ENCODE data around the gene ERBB2. TPM values are rescaled to one million over a fixed set of nuclear protein-coding genes. Genes with fewer than 3 reads are reported as not detected.
A peak's percentile ranks its signal among the peaks of the same experiment; 100 is the strongest.

ERBB2 gene
- total RNA-seq, 1 donor from 2014 or later: 68.7 TPM

- DNase-seq (ENCODE audit: missing footprints) (no peak), ATAC-seq (no peak)
- intact Hi-C loops (cut with DNase I): loop anchor here (5.0 kb wide), 2 partner anchors 37 to 58 kb away; partner anchors contain the start of genes MIEN1 and STARD3
Observed at GRCh38 chr17:39674179-39674578, 25.7 kb upstream of the ERBB2 start.

- intact Hi-C loops (cut with DNase I): loop anchor here (5.0 kb wide), 2 partner anchors 38 to 57 kb away; partner anchors contain the start of genes MIEN1 and STARD3
- peak; percentile 35 for ATAC-seq
- no peak for DNase-seq (ENCODE audit: missing footprints)
Observed at GRCh38 chr17:39674702-39675389, 25.0 kb upstream of the ERBB2 start.

- no peak for ATAC-seq
- intact Hi-C loops (cut with DNase I): no loop called here
- no peak for DNase-seq (ENCODE audit: missing footprints)
Observed at GRCh38 chr17:39675390-39676082, 24.3 kb upstream of the ERBB2 start.

- DNase-seq (ENCODE audit: missing footprints): peak; percentile 87
- intact Hi-C loops (cut with DNase I): no loop called here
- peak; percentile 23 for ATAC-seq
Observed at GRCh38 chr17:39676198-39676819, 23.6 kb upstream of the ERBB2 start.

- ATAC-seq (no peak), DNase-seq (ENCODE audit: missing footprints) (no peak)
- intact Hi-C loops (cut with DNase I): no loop called here
Observed at GRCh38 chr17:39677072-39677471, 22.8 kb upstream of the ERBB2 start.

GRCh38 chr17:39677542-39678339 is 22.1 kb upstream of the ERBB2 start:
- intact Hi-C loops (cut with DNase I): no loop called here
- DNase-seq (ENCODE audit: missing footprints) (no peak), ATAC-seq (peak; percentile 80)

- ATAC-seq: no peak
- DNase-seq (ENCODE audit: missing footprints): no peak
Observed at GRCh38 chr17:39678340-39679116, 21.3 kb upstream of the ERBB2 start.

GRCh38 chr17:39679521-39680192 is 20.2 kb upstream of the ERBB2 start:
- intact Hi-C loops (cut with DNase I): no loop called here
- DNase-seq (ENCODE audit: missing footprints) (no peak), ATAC-seq (peak; percentile 46)

More at GRCh38 chr17:39678340-39679116, 21.3 kb upstream of the ERBB2 start:
- intact Hi-C loops (cut with DNase I): no loop called here

- ATAC-seq (no peak), DNase-seq (ENCODE audit: missing footprints) (no peak)
- intact Hi-C loops (cut with DNase I): no loop called here
Observed at GRCh38 chr17:39683295-39683939, 16.4 kb upstream of the ERBB2 start.

GRCh38 chr17:39684369-39685192 is 15.3 kb upstream of the ERBB2 start:
- DNase-seq (ENCODE audit: missing footprints): no peak
- intact Hi-C loops (cut with DNase I): no loop called here
- ATAC-seq: no peak

GRCh38 chr17:39687101-39687545 is 12.7 kb upstream of the ERBB2 start:
- intact Hi-C loops (cut with DNase I): no loop called here
- DNase-seq (ENCODE audit: missing footprints) (no peak), ATAC-seq (no peak)

GRCh38 chr17:39687546-39688474 is 12.1 kb upstream of the ERBB2 start, which contains the start of gene PGAP3:
Gene PGAP3 (minus strand): TSS chr17:39688057. CDS start chr17:39688014, 43 bp downstream.
- peak; percentile 94 for ATAC-seq

GRCh38 chr17:39688475-39688835 is 11.4 kb upstream of the ERBB2 start:
- ATAC-seq: no peak
- DNase-seq (ENCODE audit: missing footprints): no peak
- intact Hi-C loops (cut with DNase I): no loop called here

More at GRCh38 chr17:39687546-39688474, 12.1 kb upstream of the ERBB2 start, which contains the start of gene PGAP3:
- DNase-seq (ENCODE audit: missing footprints): peak; percentile 92
- intact Hi-C loops (cut with DNase I): no loop called here

GRCh38 chr17:39688945-39689344 is 10.9 kb upstream of the ERBB2 start:
- DNase-seq (ENCODE audit: missing footprints) (no peak), ATAC-seq (no peak)
- intact Hi-C loops (cut with DNase I): no loop called here

- intact Hi-C loops (cut with DNase I): no loop called here
- no peak for DNase-seq (ENCODE audit: missing footprints)
- no peak for ATAC-seq
Observed at GRCh38 chr17:39694593-39694992, 5.3 kb upstream of the ERBB2 start.
